Keratinocyte (primary cell): ENCODE data around the gene SORL1.

Source experiments
- CTCF ChIP-seq, 3 experiments: IDR thresholded peaks in 1 of 3; conservative IDR thresholded peaks in 1 of 3; optimal IDR thresholded peaks in 1 of 3; 2 replicates in 2 of 3; 3 replicates in 1 of 3; pipeline versions ENCODE3 to v1.5.1; 2011; ENCODE audit warnings: low read length in 3 of 3, mild to moderate bottlenecking in 3 of 3, moderate library complexity in 2 of 3, control low read depth in 1 of 3, inconsistent platforms in 1 of 3; ENCODE audit not compliant: insufficient read depth in 2 of 3; ENCODE audit errors: extremely low read depth in 1 of 3
- EZH2 ChIP-seq: IDR thresholded peaks from one replicate; pipeline ENCODE4 v1.6.1; 2012; ENCODE audit warnings: inconsistent platforms, mild to moderate bottlenecking, low read length, moderate library complexity

- TF ChIP-seq CTCF (optimal IDR thresholded peaks at IDR 0.05 in 1 of 3, IDR thresholded peaks at IDR 0.05 in 1 of 3, conservative IDR thresholded peaks at IDR 0.05 in 1 of 3; ENCODE audit: extremely low read depth in 1 of 3, insufficient read depth in 2 of 3, low read length in 3 of 3) (no peak), EZH2 (no peak)
Observed at GRCh38 chr11:121479698-121480238, 27.7 kb downstream of the SORL1 start.
